AG08395 (cell line): Measurements from ENCODE around the gene ECT2.
A peak's percentile ranks its signal among the peaks of the same experiment; 100 is the strongest.
"Not testable (repeated sequence)": the region's sequence is repeated elsewhere in the genome, so short reads cannot be mapped to it uniquely, and the experiment has no call there.

Source experiments
- DNase-seq: peaks from one replicate; pipeline ENCODE4 v3.0.0; 2012; ENCODE audit warnings: mixed read lengths, low spot score

ECT2 gene

GRCh38 chr3:172750368-172751174 is at the start of gene ECT2:
TSS of gene ECT2 (plus strand) at chr3:172750726. CDS start at chr3:172754531, 3,805 bp downstream.
- peak; percentile 99 for DNase-seq

GRCh38 chr3:172700936-172701455 is 49.5 kb upstream of the ECT2 start:
- DNase-seq, result no peak

DNA sequence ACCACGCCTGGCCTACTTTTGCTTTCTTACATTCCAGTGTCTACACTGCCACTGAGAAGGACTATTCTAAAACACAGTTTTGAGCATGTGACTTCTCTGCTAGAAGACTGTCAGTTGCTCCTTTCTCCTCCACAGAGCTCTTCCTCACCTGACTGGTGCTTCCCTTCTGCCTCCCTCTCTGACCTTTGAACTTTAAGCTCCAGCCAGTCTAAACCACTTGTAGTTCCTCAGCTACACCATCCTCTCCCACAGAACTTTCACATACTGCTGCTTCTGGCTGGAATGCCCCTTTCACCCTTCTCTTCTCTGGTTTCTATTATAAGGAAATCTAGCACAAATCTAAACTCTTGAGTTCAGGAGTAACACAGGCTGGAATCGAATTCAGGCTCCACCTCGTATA is 48.8 kb upstream of the ECT2 start:
- DNase-seq, result no peak

GRCh38 chr3:172702256-172702655 is 48.3 kb upstream of the ECT2 start:
- DNase-seq, result no peak

- DNase-seq, result not testable (repeated sequence)
These were observed 47.8 kb upstream of the ECT2 start for GRCh38 chr3:172702731-172703130.

DNA sequence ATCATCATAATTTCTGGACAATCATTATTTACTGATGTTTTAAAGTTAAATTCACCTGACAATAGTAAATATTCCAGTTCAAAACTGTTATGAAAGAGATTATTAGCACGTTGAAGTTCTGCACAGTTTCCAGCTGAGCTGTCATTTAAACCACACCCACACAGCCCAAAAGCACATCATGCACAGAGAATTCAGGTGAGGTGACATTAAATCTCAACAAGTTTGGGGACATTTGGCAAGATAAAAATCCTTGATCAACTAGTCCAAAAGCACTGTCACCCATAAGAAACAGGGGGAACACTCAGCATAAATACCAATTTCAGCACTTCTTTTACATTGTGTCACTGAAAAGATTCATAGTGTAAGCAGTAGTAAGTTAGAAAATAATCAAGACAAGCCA is 46.5 kb upstream of the ECT2 start:
- DNase-seq, result no peak

GRCh38 chr3:172705170-172705569 is 45.4 kb upstream of the ECT2 start:
- DNase-seq, result no peak

GRCh38 chr3:172707030-172707429 is 43.5 kb upstream of the ECT2 start:
- DNase-seq, result no peak

- DNase-seq, result peak; percentile 35
These were observed 42.6 kb upstream of the ECT2 start for GRCh38 chr3:172707967-172708366.

GRCh38 chr3:172708921-172709773 is 41.4 kb upstream of the ECT2 start:
- DNase-seq, result no peak

GRCh38 chr3:172709774-172710663 is 40.5 kb upstream of the ECT2 start:
- DNase-seq, result peak; percentile 31

GRCh38 chr3:172710664-172711453 is 39.7 kb upstream of the ECT2 start, which contains the start of gene NCEH1:
TSS of gene NCEH1 (minus strand) at chr3:172711067. CDS start at chr3:172710984, 83 bp downstream.
- DNase-seq, result peak; percentile 95

GRCh38 chr3:172711454-172711795 is 39.1 kb upstream of the ECT2 start:
- DNase-seq, result no peak

GRCh38 chr3:172713316-172713715 is 37.2 kb upstream of the ECT2 start:
- no peak for DNase-seq

DNA sequence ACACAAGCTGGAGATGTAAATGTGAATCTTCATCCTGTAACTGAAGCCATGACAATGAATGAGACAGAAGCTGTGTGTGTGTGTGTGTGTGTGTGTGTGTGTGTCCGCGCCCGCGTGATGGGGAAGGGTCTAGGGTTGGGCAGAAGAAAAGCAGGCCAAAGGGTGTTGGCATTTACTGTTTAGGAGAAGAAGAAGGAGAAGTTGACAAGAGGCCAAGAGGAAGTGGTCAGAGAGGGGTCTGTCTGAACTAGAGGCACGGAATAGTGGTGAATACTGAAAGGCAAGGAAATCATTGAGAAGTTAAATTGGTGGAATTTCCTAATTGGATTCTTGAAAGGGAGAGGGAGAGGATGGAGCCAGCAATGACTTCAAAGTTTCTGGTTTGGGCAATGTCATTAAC is 34.0 kb upstream of the ECT2 start:
- DNase-seq, result no peak

- DNase-seq, result no peak
These were observed 32.9 kb upstream of the ECT2 start for GRCh38 chr3:172717493-172718088.

DNA sequence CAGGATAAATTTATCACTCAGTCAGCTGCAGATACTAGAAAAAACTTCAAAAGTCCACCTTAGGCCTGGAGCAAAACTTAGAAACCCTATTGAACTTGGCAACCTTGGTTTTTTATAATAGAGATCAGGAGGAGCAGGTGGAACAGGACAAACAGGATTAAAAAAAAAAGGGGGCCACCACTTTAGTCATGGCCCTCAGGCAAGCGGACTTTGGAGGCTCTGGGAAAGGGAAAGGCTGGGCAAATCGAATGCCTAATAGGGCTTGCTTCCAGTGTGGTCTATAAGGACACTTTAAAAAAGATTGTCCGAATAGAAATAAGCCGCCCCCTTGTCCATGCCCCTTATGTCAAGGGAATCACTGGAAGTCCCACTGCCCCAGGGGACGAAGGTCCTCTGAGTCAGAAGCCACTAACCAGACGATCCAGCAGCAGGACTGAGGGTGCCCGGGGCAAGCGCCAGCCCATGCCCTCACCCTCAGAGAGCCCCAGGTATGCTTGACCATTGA is 27.9 kb upstream of the ECT2 start:
- not testable (repeated sequence) for DNase-seq

GRCh38 chr3:172726380-172726779 is 24.1 kb upstream of the ECT2 start:
- DNase-seq, result no peak

DNA sequence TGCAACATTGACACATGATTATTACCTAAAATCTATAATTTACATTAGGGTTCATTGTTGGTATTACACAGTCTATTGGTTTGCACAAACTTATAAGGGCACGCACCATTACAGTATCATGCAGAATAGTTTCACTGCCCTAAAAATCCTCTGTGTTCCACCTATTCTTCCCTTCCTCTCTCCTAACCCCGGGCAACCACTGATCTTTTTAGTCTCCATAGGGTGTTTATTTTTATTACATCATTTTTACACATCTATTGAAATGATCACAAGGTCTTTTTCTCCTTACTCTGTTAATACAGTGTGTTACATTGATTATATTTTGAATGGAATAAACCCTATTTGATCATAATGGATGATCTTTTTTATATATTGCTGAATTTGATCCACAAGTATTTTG is 15.5 kb upstream of the ECT2 start:
- DNase-seq, result no peak

- DNase-seq, result no peak
These were observed 11.1 kb upstream of the ECT2 start for GRCh38 chr3:172739462-172739861.
